ENCODE data around the gene OR51B2. TPM values are rescaled to one million over a fixed set of nuclear protein-coding genes. Genes with fewer than 3 reads are reported as not detected.

OR51B2 gene
- polyA plus RNA-seq, 1 donor from 2014 or later, result not detected

GRCh38 chr11:5368502-5369043, 44.5 kb upstream of the OR51B2 start:
- Histone ChIP-seq H3K79me2 (replicated peaks; ENCODE audit: insufficient read depth, low read length) (no peaks in the 10 kb centered on the region), H3K9me2 (ENCODE audit: insufficient read depth, low read length) (no peaks in the 10 kb centered on the region), H3K27ac (ENCODE audit: low read length) (no peak overlapping the region), H3K4me3 (ENCODE audit: low read length) (no peak overlapping the region), H2AFZ (ENCODE audit: low read depth, low read length) (no peak overlapping the region), H3K27me3 (ENCODE audit: insufficient read depth, low read depth, low read length) (no peaks in the 10 kb centered on the region), H3F3A (ENCODE audit: insufficient read depth, low read length, poor library complexity, severe bottlenecking) (no peaks in the 10 kb centered on the region), H3K9ac (ENCODE audit: low read length) (no peak overlapping the region), H4K20me1 (ENCODE audit: insufficient read depth) (no peaks in the 10 kb centered on the region), H3K4me2 (ENCODE audit: low read length) (no peak overlapping the region), H3K36me3 (ENCODE audit: insufficient read depth, low read length) (no peaks in the 10 kb centered on the region), H3K9me3 (ENCODE audit: low read length) (peaks cover 3% of the 10 kb centered on the region)
- TF ChIP-seq SMC3 (conservative IDR thresholded peaks at IDR 0.05; ENCODE audit: poor library complexity), result no peak
- no peak for TF ChIP-seq POLR2AphosphoS5 (IDR thresholded peaks at IDR 0.05)
- no peak for TF ChIP-seq REST (IDR thresholded peaks at IDR 0.05; ENCODE audit: borderline replicate concordance)
- no peak for TF ChIP-seq TAF1 (IDR thresholded peaks at IDR 0.05; ENCODE audit: low read depth)
- no peak for TF ChIP-seq CTCF (IDR thresholded peaks at IDR 0.05; ENCODE audit: poor library complexity, severe bottlenecking)
- no peak for TF ChIP-seq RAD21 (conservative IDR thresholded peaks at IDR 0.05)
- TF ChIP-seq EZH2 (IDR thresholded peaks at IDR 0.05; ENCODE audit: borderline replicate concordance, insufficient read depth, low read length, poor library complexity, severe bottlenecking), result no peak
- TF ChIP-seq EP300 (conservative IDR thresholded peaks at IDR 0.05; ENCODE audit: poor library complexity, severe bottlenecking), result no peak
- no peak for TF ChIP-seq MXI1 (conservative IDR thresholded peaks at IDR 0.05; ENCODE audit: poor library complexity, severe bottlenecking)

GRCh38 chr11:5367448-5368074, 43.5 kb upstream of the OR51B2 start:
- Histone ChIP-seq H3K9me3 (ENCODE audit: low read length) (no peaks in the 10 kb centered on the region), H3K9me2 (ENCODE audit: insufficient read depth, low read length) (no peaks in the 10 kb centered on the region), H3K27ac (ENCODE audit: low read length) (no peak overlapping the region), H2AFZ (ENCODE audit: low read depth, low read length) (no peak overlapping the region), H3K4me2 (ENCODE audit: low read length) (no peak overlapping the region), H4K20me1 (ENCODE audit: insufficient read depth) (no peaks in the 10 kb centered on the region), H3K27me3 (ENCODE audit: insufficient read depth, low read depth, low read length) (no peaks in the 10 kb centered on the region), H3K4me3 (ENCODE audit: low read length) (no peak overlapping the region), H3K9ac (ENCODE audit: low read length) (no peak overlapping the region), H3K36me3 (ENCODE audit: insufficient read depth, low read length) (no peaks in the 10 kb centered on the region), H3F3A (ENCODE audit: insufficient read depth, low read length, poor library complexity, severe bottlenecking) (no peaks in the 10 kb centered on the region), H3K79me2 (replicated peaks; ENCODE audit: insufficient read depth, low read length) (no peaks in the 10 kb centered on the region)
- TF ChIP-seq POLR2AphosphoS5 (IDR thresholded peaks at IDR 0.05) (no peak), CTCF (IDR thresholded peaks at IDR 0.05; ENCODE audit: poor library complexity, severe bottlenecking) (no peak), REST (IDR thresholded peaks at IDR 0.05; ENCODE audit: borderline replicate concordance) (no peak), EP300 (conservative IDR thresholded peaks at IDR 0.05; ENCODE audit: poor library complexity, severe bottlenecking) (no peak), RAD21 (conservative IDR thresholded peaks at IDR 0.05) (no peak), TAF1 (IDR thresholded peaks at IDR 0.05; ENCODE audit: low read depth) (no peak), SMC3 (conservative IDR thresholded peaks at IDR 0.05; ENCODE audit: poor library complexity) (no peak), MXI1 (conservative IDR thresholded peaks at IDR 0.05; ENCODE audit: poor library complexity, severe bottlenecking) (no peak), EZH2 (IDR thresholded peaks at IDR 0.05; ENCODE audit: borderline replicate concordance, insufficient read depth, low read length, poor library complexity, severe bottlenecking) (no peak)
